ENCODE measurements around the gene KEL.

- no peak for TF ChIP-seq CTCF (IDR thresholded peaks at IDR 0.05)
- no peak for TF ChIP-seq POLR2A (IDR thresholded peaks at IDR 0.05)
These were observed 20.6 kb downstream of the KEL start for GRCh38 chr7:142941541-142941940.
